GM19240 (cell line): Measurements from ENCODE around the gene ISOC1.

Source experiments
- DNase-seq: peaks from one replicate; pipeline ENCODE4 v3.0.0; 2011; ENCODE audit warnings: low spot score; ENCODE audit not compliant: insufficient read length

The ISOC1 gene

GRCh38 chr5:129094087-129094923 is at the start of gene ISOC1:
Gene ISOC1 (plus strand): TSS chr5:129094749. CDS start chr5:129094767, 18 bp downstream.
- DNase-seq: peak; percentile 50

- DNase-seq: no peak
Observed at GRCh38 chr5:129046151-129046550, 48.4 kb upstream of the ISOC1 start.

- no peak for DNase-seq
Observed at GRCh38 chr5:129048509-129048908, 46.0 kb upstream of the ISOC1 start.

GRCh38 chr5:129049126-129049799 is 45.3 kb upstream of the ISOC1 start:
- no peak for DNase-seq

GRCh38 chr5:129051283-129051682 is 43.3 kb upstream of the ISOC1 start:
- DNase-seq: no peak

- DNase-seq: no peak
Observed at GRCh38 chr5:129053438-129053837, 41.1 kb upstream of the ISOC1 start.

- no peak for DNase-seq
Observed at GRCh38 chr5:129057329-129057728, 37.2 kb upstream of the ISOC1 start.

GRCh38 chr5:129061849-129062248 is 32.7 kb upstream of the ISOC1 start:
- DNase-seq: no peak

GRCh38 chr5:129063483-129064113 is 31.0 kb upstream of the ISOC1 start:
- DNase-seq: no peak

- DNase-seq: no peak
Observed at GRCh38 chr5:129065721-129066120, 28.8 kb upstream of the ISOC1 start.

- no peak for DNase-seq
Observed at GRCh38 chr5:129067745-129068144, 26.8 kb upstream of the ISOC1 start.

GRCh38 chr5:129069292-129069691 is 25.3 kb upstream of the ISOC1 start:
- DNase-seq: no peak

- no peak for DNase-seq
Observed at GRCh38 chr5:129073111-129073510, 21.4 kb upstream of the ISOC1 start.

GRCh38 chr5:129074903-129075302 is 19.6 kb upstream of the ISOC1 start:
- no peak for DNase-seq

- DNase-seq: no peak
Observed at GRCh38 chr5:129077433-129078075, 17.0 kb upstream of the ISOC1 start.

GRCh38 chr5:129078247-129078646 is 16.3 kb upstream of the ISOC1 start:
- no peak for DNase-seq

- no peak for DNase-seq
Observed at GRCh38 chr5:129078660-129079059, 15.9 kb upstream of the ISOC1 start.

GRCh38 chr5:129079496-129079895 is 15.1 kb upstream of the ISOC1 start:
- DNase-seq: no peak

GRCh38 chr5:129080766-129081165 is 13.8 kb upstream of the ISOC1 start:
- DNase-seq: no peak

GRCh38 chr5:129082225-129083136 is 12.1 kb upstream of the ISOC1 start:
- no peak for DNase-seq
